ENCODE data around the gene RIN3. TPM values are rescaled to one million over a fixed set of nuclear protein-coding genes. Genes with fewer than 3 reads are reported as not detected.

Gene RIN3
- total RNA-seq, 1 experiment from 2014 or later = 4.8 TPM

- ChIA-PET CTCF (no interaction called here), POLR2A (ENCODE audit: unreplicated experiment) (no interaction called here)
- TF ChIP-seq EZH2 (IDR thresholded peaks at IDR 0.05; ENCODE audit: low read length, unreplicated experiment) (no peak), CTCF (conservative IDR thresholded peaks at IDR 0.05; ENCODE audit: low read depth, low read length) (no peak), EZH2phosphoT487 (IDR thresholded peaks at IDR 0.05; ENCODE audit: borderline replicate concordance, low read length) (no peak)
- no TSS peak for BruUV-seq (replicated peaks)
- H3K4me1 ChIP-seq (ENCODE audit: insufficient read depth, low read length) = peaks cover 41% of the 10 kb centered on the region
- no peaks in the 10 kb centered on the region for H4K20me1 ChIP-seq (ENCODE audit: low read length)
- peak overlapping the region; percentile 22; the same call in 1 of the 2 replicates for H3K4me3 ChIP-seq (ENCODE audit: low read length)
- DNase-seq = peak; percentile 88
- peaks cover 8% of the 10 kb centered on the region; the same call in 1 of the 2 replicates for H3K36me3 ChIP-seq (ENCODE audit: low read depth, low read length)
- H3K27me3 ChIP-seq (ENCODE audit: low read length) = no peaks in the 10 kb centered on the region
- H2AFZ ChIP-seq (ENCODE audit: low read length) = no peak overlapping the region
- H3K9ac ChIP-seq (ENCODE audit: low read length) = peak overlapping the region; percentile 30; the same call in 1 of the 2 replicates
- no peaks in the 10 kb centered on the region for H3K79me2 ChIP-seq (ENCODE audit: low read length)
- peak; percentile 16; the same call in 1 of the 2 replicates for ATAC-seq
- no peaks in the 10 kb centered on the region for H3F3A ChIP-seq (ENCODE audit: low read length, unreplicated experiment)
- no peaks in the 10 kb centered on the region for H3K9me3 ChIP-seq (ENCODE audit: low read length)
- intact Hi-C loops (cut with micrococcal nuclease) = no loop called here
- no peaks in the 10 kb centered on the region for H3K9me2 ChIP-seq (replicated peaks; ENCODE audit: low read length)
- peak overlapping the region; percentile 84 for H3K27ac ChIP-seq (ENCODE audit: low read length)
- peak overlapping the region; percentile 60 for H3K4me2 ChIP-seq (ENCODE audit: low read length)
Observed at GRCh38 chr14:92729634-92730358, 216.2 kb downstream of the RIN3 start.

GRCh38 chr14:92731622-92732115 is 218.1 kb downstream of the RIN3 start:
- no peak overlapping the region for H3K4me2 ChIP-seq (ENCODE audit: low read length)
- ATAC-seq (no peak), DNase-seq (no peak)
- H3K36me3 ChIP-seq (ENCODE audit: low read depth, low read length) = peaks cover 8% of the 10 kb centered on the region; the same call in 1 of the 2 replicates
- ChIA-PET CTCF (no interaction called here), POLR2A (ENCODE audit: unreplicated experiment) (no interaction called here)
- no TSS peak for BruUV-seq (replicated peaks)
- H3F3A ChIP-seq (ENCODE audit: low read length, unreplicated experiment) = no peaks in the 10 kb centered on the region
- 0 out of 2 replicates have a peak, but pooled peaks cover 4% of the 10 kb centered on the region for H3K79me2 ChIP-seq (ENCODE audit: low read length)
- no peak overlapping the region for H3K4me3 ChIP-seq (ENCODE audit: low read length)
- H4K20me1 ChIP-seq (ENCODE audit: low read length) = no peaks in the 10 kb centered on the region
- TF ChIP-seq EZH2 (IDR thresholded peaks at IDR 0.05; ENCODE audit: low read length, unreplicated experiment) = no peak
- no peak for TF ChIP-seq EZH2phosphoT487 (IDR thresholded peaks at IDR 0.05; ENCODE audit: borderline replicate concordance, low read length)
- TF ChIP-seq CTCF (conservative IDR thresholded peaks at IDR 0.05; ENCODE audit: low read depth, low read length) = no peak
- H3K4me1 ChIP-seq (ENCODE audit: insufficient read depth, low read length) = peaks cover 31% of the 10 kb centered on the region
- no peak overlapping the region for H3K9ac ChIP-seq (ENCODE audit: low read length)
- intact Hi-C loops (cut with micrococcal nuclease) = no loop called here
- H3K27ac ChIP-seq (ENCODE audit: low read length) = no peak overlapping the region
- no peaks in the 10 kb centered on the region for H3K9me2 ChIP-seq (replicated peaks; ENCODE audit: low read length)
- no peaks in the 10 kb centered on the region for H3K9me3 ChIP-seq (ENCODE audit: low read length)
- H2AFZ ChIP-seq (ENCODE audit: low read length) = no peak overlapping the region
- H3K27me3 ChIP-seq (ENCODE audit: low read length) = no peaks in the 10 kb centered on the region

- intact Hi-C loops (cut with micrococcal nuclease) = no loop called here
- Histone ChIP-seq H3K9me2 (replicated peaks; ENCODE audit: low read length) (no peaks in the 10 kb centered on the region), H4K20me1 (ENCODE audit: low read length) (no peaks in the 10 kb centered on the region), H3K36me3 (ENCODE audit: low read depth, low read length) (peaks cover 8% of the 10 kb centered on the region; the same call in 1 of the 2 replicates), H3K4me1 (ENCODE audit: insufficient read depth, low read length) (peaks cover 28% of the 10 kb centered on the region), H3F3A (ENCODE audit: low read length, unreplicated experiment) (no peaks in the 10 kb centered on the region), H3K79me2 (ENCODE audit: low read length) (0 out of 2 replicates have a peak, but pooled peaks cover 4% of the 10 kb centered on the region), H3K4me2 (ENCODE audit: low read length) (no peak overlapping the region), H2AFZ (ENCODE audit: low read length) (no peak overlapping the region), H3K27ac (ENCODE audit: low read length) (no peak overlapping the region), H3K9me3 (ENCODE audit: low read length) (no peaks in the 10 kb centered on the region), H3K27me3 (ENCODE audit: low read length) (no peaks in the 10 kb centered on the region), H3K9ac (ENCODE audit: low read length) (no peak overlapping the region), H3K4me3 (ENCODE audit: low read length) (no peak overlapping the region)
- no peak for DNase-seq
- ATAC-seq = no peak
- BruUV-seq (replicated peaks) = no TSS peak
- ChIA-PET POLR2A (ENCODE audit: unreplicated experiment) (no interaction called here), CTCF (no interaction called here)
- TF ChIP-seq EZH2phosphoT487 (IDR thresholded peaks at IDR 0.05; ENCODE audit: borderline replicate concordance, low read length) (no peak), CTCF (conservative IDR thresholded peaks at IDR 0.05; ENCODE audit: low read depth, low read length) (no peak), EZH2 (IDR thresholded peaks at IDR 0.05; ENCODE audit: low read length, unreplicated experiment) (no peak)
Observed at GRCh38 chr14:92733007-92733406, 219.4 kb downstream of the RIN3 start.

Data from PC-3 (cell line).